HEK293T (cell line): ENCODE results near the gene SLC2A5.

ENCODE experiments used
- BHLHE40 ChIP-seq: fragments of 450-650 bp; IDR thresholded peaks from 2 replicates; pipeline ENCODE4 v1.6.1; 2016; ENCODE audit warnings: mild to moderate bottlenecking, moderate library complexity, borderline replicate concordance
- FOXM1 ChIP-seq: fragments of 450-650 bp; IDR thresholded peaks from 2 replicates; pipeline ENCODE4 v1.6.1; 2017; ENCODE audit warnings: mild to moderate bottlenecking, borderline replicate concordance
- L3MBTL2 ChIP-seq: fragments of 450-650 bp; conservative IDR thresholded peaks from 2 replicates; pipeline ENCODE4 v1.6.1; 2016; ENCODE audit warnings: mild to moderate bottlenecking
- SP1 ChIP-seq: fragments of 450-650 bp; IDR thresholded peaks from 2 replicates; pipeline ENCODE4 v1.6.1; 2017
- ZNF384 ChIP-seq: fragments of 450-650 bp; IDR thresholded peaks from 2 replicates; pipeline ENCODE4 v1.6.1; 2016

- TF ChIP-seq L3MBTL2 (no peak), BHLHE40 (no peak), ZNF384 (no peak), SP1 (no peak), FOXM1 (no peak)
Observed at GRCh38 chr1:9111357-9111691, 41.9 kb upstream of the SLC2A5 start.
